HG03558 (cell line): ENCODE data around the gene CACHD1.

Source experiments
- ATAC-seq: cut with Tn5 transposase; IDR thresholded peaks from one replicate; pipeline ENCODE4 v1.9.1; 2021; ENCODE audit warnings: moderate number of reproducible peaks; ENCODE audit not compliant: unreplicated experiment; ENCODE audit errors: extremely low read depth

CACHD1 gene

GRCh38 chr1:64542118-64542517, 72.2 kb downstream of the CACHD1 start:
- no peak for ATAC-seq

DNA sequence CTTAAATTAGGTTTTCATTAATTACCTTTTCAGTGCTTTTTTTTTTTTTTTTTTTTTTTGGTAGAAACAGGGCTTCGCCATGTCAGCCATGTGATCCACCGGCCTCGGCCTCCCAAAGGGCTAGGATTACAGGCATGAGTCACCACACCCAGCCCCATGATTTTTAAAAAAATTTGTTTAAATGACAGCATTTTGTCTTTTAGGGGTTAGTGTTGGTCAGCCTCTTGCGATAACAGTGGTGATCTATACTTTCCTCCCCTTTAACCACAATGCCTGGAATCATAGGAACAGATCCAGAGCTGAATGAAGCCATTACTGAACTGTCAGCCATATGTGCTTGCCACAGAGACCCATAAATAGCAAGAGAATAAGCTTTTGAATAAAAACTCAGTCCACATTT, 73.9 kb downstream of the CACHD1 start:
- ATAC-seq, result no peak

- no peak for ATAC-seq
These were observed 75.4 kb downstream of the CACHD1 start for GRCh38 chr1:64545118-64545843.

- no peak for ATAC-seq
These were observed 76.1 kb downstream of the CACHD1 start for GRCh38 chr1:64546013-64546412.

DNA sequence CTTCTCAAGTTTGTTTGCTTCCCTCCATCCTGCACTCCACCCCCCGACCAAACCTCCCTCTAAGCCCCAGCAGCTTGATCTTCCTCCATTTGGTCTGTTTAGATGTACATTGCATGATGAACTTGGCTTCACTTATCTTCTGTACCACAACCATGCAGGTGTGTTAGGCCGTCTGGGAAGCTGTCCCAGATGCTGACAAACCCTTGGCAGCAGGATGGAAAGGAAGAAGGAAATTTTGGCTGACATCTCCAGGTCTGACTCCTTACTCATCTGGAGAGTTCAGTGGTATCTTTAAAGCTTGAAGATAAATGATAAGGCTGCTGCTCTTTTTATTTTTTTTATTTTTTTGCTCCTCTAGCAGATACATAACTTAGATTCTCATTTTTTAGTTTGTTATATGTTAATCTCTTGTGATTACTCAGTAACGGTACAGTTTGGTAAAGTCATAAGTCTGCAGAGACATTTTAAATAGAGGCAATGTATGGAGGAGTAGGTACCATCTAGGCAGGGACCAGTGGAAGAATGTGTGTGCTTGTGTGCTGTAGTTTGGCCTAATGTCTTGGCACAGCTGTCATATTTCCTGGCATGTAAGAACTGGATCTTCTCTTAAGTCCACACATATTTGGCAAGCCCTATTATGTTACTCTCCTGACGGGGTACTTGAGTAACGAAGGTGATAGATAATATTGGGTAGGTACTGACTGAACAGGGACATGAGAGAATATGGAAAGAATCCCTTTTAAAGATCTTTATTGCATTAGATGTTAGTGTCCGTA, 79.7 kb downstream of the CACHD1 start:
- ATAC-seq, result no peak

DNA sequence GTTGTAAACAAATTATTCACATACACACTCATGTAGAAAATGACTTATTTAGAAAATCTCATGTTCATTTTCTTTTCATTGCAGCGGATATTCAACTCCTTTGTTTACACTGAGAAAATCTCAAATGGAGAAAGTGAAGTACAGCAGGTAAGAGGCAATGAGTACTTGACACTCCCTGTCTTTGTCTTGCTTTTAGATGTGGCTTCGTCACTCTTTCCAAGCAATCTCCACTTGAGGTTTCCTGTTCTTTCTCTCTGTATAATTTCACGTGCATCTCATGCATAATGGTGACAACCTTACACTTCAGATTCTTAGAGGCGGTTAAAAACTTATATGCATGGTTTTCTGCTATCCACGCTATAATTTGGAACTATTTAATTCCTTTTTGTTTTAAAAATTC, 80.6 kb downstream of the CACHD1 start:
- ATAC-seq, result no peak

GRCh38 chr1:64550946-64551605, 81.1 kb downstream of the CACHD1 start:
- no peak for ATAC-seq

DNA sequence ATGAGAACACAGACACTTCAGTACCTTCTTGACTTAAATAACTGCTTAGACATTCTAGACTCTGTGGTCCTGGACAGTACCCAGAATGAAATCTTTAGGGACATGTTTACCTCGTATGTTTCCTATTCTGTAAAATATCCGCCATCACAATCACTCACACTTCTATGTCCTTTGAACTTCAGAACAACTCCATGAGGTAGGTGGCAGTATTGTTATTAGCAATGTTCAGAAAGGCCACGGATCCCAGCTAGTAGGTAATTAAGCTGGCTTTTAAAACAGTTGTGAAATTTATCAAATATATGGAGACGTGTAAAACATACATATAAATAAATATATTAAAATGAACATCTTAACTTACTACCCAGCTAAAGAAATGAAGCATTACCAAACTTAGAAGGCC, 83.4 kb downstream of the CACHD1 start:
- no peak for ATAC-seq

- no peak for ATAC-seq
These were observed 86.0 kb downstream of the CACHD1 start for GRCh38 chr1:64555947-64556346.

DNA sequence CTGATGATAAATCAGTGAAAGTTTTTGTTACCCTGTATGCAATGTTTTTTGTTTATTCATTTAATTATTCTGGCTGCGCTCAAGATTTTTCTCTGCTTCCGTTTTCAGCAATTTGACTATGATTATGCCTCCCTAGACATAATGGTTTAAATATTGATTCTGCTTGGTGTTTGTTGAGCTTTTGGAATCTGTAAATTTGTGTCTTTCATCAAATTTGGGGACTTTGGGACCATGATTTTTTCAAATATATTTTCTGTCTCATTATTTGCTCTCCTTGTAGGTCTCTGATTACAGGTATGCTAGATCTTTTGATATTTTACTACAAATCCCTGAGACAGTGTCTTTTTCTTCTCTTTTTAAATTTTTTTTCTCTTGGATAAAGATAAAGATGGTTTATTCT, 92.1 kb downstream of the CACHD1 start:
- no peak for ATAC-seq

- no peak for ATAC-seq
These were observed 94.1 kb downstream of the CACHD1 start for GRCh38 chr1:64563958-64564565.

DNA sequence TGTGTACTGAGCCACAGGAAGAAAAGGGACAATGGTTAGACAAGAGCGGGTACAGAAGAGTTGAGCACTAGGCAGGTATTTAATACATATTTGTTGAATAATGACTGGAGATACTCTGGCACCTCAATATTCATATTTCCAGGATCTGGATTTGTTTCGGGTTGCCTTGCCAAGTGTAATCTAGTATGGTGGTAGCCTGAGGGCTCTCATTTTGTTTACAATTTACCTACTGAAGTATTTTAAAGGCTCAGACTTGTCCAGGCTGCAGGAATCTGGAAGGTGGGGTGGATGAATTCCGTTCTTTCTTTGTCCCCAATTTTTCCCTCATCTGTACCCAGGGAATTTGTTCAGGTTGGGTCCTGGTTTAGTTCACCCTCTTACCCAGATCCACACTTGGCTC, 95.0 kb downstream of the CACHD1 start:
- ATAC-seq, result no peak

GRCh38 chr1:64567426-64568170, 97.7 kb downstream of the CACHD1 start:
- ATAC-seq, result no peak

DNA sequence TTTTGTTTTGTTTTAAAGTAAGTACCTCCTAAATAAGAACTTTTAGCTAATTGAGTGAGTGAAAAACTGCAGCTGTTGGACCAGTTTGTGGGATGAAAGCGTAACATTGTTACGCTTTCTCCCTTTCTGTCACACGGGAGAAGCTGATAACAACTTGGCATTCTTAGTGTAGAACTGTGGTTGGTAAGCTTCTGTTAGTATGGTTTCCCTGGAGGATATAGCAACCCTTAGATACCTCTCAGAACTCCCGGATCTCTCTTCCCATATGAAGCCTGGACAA, 98.2 kb downstream of the CACHD1 start:
- ATAC-seq, result no peak

GRCh38 chr1:64569411-64569810, 99.5 kb downstream of the CACHD1 start:
- no peak for ATAC-seq

GRCh38 chr1:64570267-64570855, 100.4 kb downstream of the CACHD1 start:
- no peak for ATAC-seq

GRCh38 chr1:64572222-64572900, 102.4 kb downstream of the CACHD1 start:
- no peak for ATAC-seq

GRCh38 chr1:64574301-64574700, 104.4 kb downstream of the CACHD1 start:
- no peak for ATAC-seq

DNA sequence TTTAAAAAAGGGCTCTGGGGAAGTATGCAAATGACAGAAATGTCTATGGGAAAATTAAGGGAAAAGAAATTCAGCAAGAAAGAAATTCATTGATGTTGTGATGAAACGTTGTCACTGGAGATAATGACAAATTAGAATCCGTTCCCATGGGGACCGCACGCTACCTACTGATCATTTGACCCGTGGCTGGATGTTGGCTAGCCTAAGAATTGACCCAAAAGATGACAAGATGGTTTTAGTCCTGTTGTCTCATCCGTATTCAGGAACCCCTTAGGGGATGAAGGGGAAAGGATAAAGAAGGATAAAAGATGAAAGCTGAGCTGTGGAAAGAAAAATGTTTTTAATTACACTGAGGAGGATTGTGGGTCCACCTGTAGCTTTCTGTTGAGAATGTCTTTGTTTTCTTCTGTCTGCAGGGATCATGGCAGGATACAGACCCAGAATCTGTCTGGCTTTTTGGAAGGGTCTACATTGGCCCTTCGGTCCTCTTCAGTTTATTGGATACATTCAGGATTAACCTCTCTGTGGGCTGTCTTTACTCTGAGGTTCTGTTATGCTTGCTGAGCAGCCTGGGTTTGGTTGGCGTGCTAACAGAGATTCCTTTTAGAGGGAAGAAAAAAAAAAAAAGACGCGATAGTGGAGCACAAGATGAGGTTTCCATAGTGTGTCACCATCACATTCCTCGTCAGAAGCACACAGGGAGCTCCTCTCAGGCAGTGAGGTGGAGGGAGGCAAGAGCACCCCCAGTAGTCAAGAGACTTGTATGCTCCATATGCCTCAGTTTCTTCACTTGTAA, 106.2 kb downstream of the CACHD1 start:
- ATAC-seq, result no peak
